HG02759 (cell line): Measurements from ENCODE around the gene COL11A2.

Source experiments
- ATAC-seq: cut with Tn5 transposase; IDR thresholded peaks from one replicate; pipeline ENCODE4 v1.9.1; 2021; ENCODE audit warnings: mild to moderate bottlenecking, moderate library complexity; ENCODE audit not compliant: unreplicated experiment

The COL11A2 gene

DNA sequence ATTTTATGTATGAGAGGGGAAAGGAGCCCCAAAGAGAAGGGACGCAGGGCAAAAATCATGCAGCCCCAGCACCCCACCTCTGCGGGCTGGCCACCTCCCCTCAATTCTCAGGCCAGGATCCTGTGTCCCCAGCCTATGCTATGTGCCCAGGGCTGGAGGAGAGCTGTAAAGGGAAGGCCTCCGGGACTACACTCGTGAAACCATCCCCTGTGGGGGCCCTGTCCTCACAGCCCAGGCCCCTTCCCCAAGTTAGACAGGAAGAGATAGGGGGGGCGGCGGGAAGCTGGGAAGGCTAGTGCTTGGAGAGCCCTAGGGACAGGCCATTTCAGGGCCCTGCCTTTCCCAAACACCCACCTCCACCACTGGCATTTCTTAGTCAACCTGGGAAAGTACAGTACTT, 1.4 kb upstream of the COL11A2 start:
- no peak for ATAC-seq

DNA sequence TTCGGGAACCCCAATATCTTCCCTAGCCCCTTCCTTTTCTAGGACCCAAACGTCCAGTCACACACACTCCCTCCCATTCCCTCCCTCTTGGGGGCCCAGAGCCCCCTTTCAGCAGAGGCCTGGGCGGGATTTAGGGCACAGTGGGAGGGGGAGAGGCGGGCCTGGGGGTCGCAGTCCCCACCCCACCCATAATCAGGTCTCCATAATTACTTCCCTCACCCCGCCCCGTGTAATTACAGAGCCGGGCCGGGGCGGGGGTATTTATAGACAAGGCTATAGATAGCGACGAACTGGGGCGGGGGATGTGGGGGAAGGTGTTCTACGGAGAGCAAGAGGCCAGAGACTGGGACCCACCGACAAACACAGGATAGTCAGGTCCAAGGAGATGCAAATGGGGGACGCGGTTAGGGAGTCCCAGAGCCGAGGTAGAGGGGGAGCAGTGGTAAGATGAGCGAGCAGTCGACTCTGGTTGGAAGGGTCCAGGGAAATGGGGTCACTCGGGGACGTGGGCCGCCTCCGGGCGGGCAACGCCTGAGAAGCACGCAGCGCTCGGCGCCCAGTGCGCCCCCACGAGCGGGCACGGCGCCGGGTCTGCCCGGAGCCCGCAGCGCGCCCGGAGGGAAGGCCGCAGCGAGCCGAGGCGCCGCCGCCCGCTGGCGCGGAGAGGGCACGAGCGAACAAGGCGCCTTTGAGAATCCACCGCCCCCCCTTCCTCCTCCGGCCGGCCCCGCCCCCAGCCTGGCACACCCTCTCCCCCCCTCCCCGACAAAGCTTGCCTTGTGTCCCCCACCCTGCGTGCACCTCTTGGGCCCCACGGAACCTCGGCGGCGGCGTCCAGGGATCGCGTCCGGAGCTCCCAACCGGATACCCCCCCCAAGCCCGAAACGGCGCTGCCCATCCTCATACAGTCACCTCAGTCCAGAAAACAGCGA, 670 bp upstream of the COL11A2 start:
- ATAC-seq, result no peak

GRCh38 chr6:33191383-33192104, 723 bp downstream of the COL11A2 start:
- no peak for ATAC-seq

DNA sequence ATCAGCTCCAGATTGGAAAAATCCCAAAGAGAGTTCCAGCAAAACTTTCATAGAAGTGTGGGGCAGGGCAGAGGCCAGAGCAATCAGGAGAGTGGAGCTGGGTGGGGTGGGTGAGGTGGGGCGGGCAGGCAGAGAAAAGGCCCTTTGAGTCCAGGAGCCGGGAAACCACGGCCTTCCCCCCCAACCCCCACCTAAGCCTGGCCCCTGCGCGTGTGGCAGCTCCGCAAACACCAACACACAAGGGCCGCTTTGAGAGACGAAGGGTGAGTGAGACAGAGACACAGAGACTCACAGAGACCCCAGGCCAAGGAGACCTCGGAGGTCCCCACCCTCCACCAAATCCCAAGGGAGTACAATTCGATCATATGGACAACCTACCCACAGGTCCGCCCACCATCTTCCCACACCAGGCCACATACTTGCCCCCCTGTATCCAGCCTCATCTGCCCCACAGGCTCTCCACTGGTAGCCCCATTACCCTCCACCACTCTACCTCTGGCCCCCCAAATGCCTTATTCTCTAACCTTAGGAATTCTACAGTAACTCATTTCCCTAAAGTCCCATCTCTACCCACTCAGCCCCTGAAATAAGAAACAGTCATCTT, 1.7 kb downstream of the COL11A2 start:
- no peak for ATAC-seq

DNA sequence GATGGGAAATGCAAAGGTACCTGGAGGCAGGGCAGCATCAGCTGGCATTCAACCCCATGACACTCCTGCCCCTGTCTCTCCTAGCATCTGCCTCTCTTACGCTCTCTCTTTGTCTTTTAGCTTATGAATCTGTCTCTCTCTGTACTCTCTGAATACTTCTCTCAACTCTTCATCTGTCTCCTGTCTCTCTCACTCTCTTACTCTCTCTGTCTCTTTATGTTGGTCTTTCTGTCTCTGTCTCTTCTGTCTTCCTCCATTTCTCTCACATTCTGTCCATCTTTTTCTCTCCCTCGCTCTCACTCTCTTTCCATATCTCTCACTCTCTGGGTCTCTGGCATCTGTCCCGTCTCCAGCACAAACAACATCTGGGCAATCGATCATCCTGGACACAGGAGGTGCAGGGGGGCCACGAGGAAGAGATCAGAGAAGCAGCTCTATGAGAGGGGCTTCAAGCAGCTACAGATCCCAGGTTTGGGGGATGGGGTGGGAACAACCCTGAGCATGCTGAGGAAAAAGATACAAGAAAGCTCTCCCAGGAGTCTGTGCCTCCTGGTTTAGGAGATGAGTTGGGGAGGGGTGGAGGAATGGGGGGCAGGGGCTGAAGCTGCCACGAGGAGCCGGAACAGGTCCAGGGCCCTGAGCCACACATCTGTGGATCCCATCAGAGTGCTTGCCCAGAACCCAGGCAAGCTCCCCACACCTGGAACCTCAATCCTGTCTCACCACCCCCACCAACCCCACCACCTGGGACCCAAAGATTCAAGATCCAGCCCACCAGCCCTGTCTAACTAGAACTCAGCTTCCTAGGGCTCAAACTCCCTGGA, 2.4 kb downstream of the COL11A2 start:
- ATAC-seq, result no peak

DNA sequence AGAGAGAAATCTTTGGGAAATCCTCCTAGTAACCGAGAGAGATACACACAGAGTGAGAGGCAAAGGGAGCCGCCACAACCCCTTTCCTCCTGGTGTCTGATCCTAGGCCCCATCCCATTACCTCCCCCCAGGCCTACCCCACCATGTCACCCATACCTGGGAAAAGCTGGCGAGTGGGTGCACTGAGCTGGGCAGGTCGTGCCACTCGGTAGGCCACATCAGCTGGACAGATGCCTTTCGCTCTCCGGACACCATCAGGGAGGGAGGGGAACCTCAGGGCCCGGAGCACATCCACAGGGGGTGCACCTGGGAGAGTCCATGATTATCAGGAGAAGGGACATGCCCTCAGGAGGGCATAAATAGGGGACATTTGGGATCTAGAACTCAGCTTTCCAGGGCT, 3.1 kb downstream of the COL11A2 start:
- no peak for ATAC-seq

DNA sequence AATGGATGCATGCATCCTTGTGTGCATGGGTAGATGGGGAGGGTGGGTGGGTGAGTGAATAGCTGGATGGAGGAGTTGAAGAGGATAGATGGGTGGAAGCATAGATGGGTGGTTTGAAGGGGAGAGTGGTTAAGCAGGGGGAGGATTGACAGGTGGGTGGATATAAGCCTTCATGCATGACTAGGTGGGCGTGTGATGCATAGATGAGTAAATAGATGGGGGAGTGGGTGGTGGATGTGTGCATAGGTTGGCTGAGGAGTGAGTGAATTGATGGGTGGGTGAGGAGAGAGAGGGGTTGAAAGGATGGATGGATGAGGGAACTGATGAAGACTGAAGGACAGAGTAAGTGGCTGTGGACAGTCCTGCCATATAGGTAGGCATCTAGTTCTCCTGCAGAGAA, 4.5 kb downstream of the COL11A2 start:
- ATAC-seq, result no peak

DNA sequence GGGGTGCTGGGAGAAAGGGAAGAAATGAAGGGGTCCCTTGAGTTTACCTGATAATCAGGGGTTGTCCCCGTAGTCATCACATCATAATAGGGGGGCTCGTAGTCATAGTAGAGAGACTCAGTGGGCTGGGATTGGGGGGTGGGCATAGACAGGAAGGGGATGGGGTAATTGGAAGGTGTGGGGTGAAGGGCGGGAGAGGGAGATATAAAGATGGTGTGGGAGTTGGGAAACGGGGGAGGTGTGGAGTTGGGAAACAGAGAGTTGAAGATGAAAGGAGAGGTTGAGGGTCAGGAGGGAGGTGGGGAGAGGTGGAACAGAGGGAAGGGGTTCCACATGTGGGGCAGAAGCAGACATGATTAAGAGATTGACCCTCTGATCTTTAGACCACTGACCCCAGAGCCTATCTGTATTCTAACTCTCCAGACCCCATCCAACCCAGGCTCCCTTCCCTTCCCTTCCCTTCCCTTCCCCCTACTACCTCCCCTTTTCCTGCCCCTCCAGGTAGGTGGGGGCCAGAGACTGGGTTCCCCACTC, 6.5 kb downstream of the COL11A2 start:
- no peak for ATAC-seq

DNA sequence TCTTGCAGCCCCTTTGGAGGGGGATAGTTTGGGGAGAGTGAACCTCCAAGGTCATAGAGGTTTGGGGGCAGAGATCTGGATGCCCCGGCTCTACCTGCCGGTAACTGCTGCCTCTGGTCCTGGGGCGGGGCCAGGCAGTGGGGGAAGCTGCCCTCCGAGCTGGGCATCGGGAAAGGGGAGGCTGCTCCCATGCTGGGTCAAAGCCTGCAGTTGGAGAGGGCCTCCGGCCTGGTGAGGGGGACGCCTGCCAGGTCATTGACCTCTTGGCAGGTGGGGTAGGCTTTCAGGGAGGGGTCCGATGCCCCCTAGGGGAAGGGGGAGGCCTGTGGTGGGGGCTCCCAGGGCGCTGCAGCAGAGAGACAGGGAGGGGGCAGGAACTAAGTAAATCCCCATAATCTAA, 7.1 kb downstream of the COL11A2 start:
- no peak for ATAC-seq

GRCh38 chr6:33183071-33183683, 9.1 kb downstream of the COL11A2 start:
- no peak for ATAC-seq

- ATAC-seq, result no peak
Observed at GRCh38 chr6:33181141-33181540, 11.1 kb downstream of the COL11A2 start.

DNA sequence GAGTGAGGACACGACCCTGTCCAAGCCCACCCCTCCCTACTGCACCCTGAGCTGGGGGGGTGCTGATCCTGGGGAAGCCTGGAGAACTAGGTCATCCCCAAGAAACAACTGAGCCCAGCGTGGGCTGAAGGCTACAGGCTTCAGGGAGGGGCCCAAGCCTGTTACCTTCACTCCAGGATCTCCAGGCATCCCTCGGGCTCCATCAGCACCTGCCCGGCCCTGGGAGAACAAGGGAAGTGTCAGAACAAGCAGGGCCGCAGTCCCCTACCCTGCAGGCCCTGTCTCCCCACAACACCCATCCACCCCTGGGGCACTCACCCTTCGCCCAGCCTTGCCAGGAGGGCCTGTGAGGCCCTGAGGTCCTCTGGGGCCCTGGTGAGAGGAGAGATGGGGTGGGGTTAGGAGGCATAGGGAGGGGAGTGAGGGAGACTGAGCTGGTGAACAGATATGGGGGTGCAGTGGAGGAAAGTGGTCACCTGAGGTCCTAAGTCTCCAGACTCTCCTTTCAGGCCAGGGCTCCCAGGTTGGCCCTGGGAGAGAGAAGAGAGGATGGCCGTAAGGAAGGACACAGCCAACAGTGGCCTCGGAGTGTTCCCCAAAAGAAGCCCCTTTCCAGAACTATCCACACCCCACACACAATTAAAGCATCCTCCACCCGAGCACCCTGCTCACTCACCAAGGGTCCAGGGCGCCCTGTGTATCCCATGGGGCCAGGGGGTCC, 13.4 kb downstream of the COL11A2 start:
- ATAC-seq, result no peak

DNA sequence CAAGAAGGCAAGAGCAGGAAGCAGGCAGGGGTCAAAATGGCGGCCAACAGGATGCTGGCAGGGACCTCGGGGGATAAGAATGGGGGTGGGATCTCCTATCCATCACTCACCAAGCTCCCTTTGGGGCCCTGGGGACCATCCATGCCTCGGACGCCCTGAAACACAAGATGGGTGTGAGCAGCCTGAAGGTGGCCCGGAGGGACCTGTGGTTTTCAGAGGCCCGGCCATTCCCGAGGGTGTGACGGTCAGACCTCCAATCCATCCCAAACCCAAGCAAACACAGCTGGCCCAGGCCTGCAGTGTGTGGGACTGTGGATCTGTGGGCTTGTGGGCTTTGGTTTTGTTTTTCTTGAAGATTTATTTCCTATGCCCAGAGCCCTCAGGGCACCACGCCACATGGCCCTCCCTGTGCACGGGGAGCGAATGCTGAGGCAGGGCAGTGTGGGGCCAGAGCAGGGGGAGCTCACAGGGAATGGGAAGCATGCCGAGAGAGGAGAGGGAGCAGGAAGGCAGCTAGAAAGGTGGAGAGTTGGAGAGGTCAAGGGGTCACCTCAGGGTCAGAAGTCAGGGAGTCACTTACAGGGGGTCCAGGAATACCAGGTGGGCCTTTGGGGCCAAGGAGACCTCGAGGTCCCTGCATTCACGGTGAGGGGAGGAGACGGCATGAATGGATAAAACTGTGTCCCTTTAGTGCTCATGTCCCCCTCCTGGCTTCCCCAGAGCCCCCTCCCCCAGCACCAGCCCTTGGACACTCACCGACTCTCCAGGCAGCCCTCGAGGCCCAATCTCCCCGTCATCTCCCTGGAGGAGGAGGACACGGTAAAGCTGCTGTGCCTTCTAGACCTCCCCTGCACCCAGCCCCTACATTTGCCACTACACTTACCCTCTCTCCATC, 14.5 kb downstream of the COL11A2 start:
- no peak for ATAC-seq

DNA sequence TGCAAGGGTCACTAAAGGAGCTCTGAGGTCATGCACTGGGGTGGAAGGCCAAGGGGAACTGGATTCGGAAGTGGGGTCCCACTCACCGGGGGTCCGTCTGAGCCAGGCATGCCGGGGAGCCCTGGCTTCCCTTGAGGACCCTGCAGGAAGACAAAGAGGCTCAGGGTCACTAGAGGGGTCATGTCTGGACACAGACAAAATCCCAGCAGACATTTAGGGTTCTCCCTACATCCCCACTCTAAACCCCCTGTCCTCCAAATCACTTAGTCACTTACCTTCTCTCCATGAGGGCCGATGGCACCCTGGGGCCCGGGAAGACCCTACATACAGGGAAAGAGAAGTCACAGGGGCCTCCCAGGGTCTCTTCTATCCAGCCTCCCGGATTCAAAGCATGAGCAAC, 15.4 kb downstream of the COL11A2 start:
- no peak for ATAC-seq

GRCh38 chr6:33175436-33176069, 16.7 kb downstream of the COL11A2 start:
- no peak for ATAC-seq

- ATAC-seq, result no peak
Observed at GRCh38 chr6:33174784-33175183, 17.5 kb downstream of the COL11A2 start.

- ATAC-seq, result no peak
Observed at GRCh38 chr6:33173535-33174180, 18.6 kb downstream of the COL11A2 start.
